K562 (cell line): ENCODE data around the gene FAM168B. TPM values are rescaled to one million over a fixed set of nuclear protein-coding genes. Genes with fewer than 3 reads are reported as not detected.
A peak's percentile ranks its signal among the peaks of the same experiment; 100 is the strongest.

Source experiments
- ETV5 ChIP-seq: sonication (generic); formaldehyde crosslinking; IDR thresholded peaks from 2 replicates; pipeline ENCODE4 v1.4.0; 2020; ENCODE audit warnings: low read depth, mild to moderate bottlenecking, missing genetic modification reagents
- EWSR1 ChIP-seq: fragments of 450-650 bp; IDR thresholded peaks from 2 replicates; pipeline ENCODE4 v1.6.1; 2018; ENCODE audit warnings: borderline replicate concordance, mild to moderate bottlenecking, low read depth, moderate library complexity; ENCODE audit not compliant: partially characterized antibody
- FOXP1 ChIP-seq: sonication (generic); formaldehyde crosslinking; IDR thresholded peaks from 2 replicates; pipeline ENCODE4 v1.8.0; 2022; ENCODE audit warnings: mild to moderate bottlenecking, missing genetic modification reagents
- MAZ ChIP-seq, 2 experiments: fragments of 450-650 bp in 1 of 2; sonication (generic) in 1 of 2; formaldehyde crosslinking; IDR thresholded peaks in 1 of 2; conservative IDR thresholded peaks in 1 of 2; 2 replicates each; pipeline versions ENCODE4 v1.4.0 to v1.5.0; 2020; ENCODE audit warnings: mild to moderate bottlenecking in 1 of 2, missing genetic modification reagents in 1 of 2
- MTA3 ChIP-seq: fragments of 450-650 bp; formaldehyde crosslinking; IDR thresholded peaks from 2 replicates; pipeline ENCODE4 v1.6.1; 2017; ENCODE audit warnings: mild to moderate bottlenecking, borderline replicate concordance
- POLR3A ChIP-seq: IDR thresholded peaks from 2 replicates; pipeline ENCODE4 v1.6.1; 2011; ENCODE audit warnings: borderline replicate concordance, mild to moderate bottlenecking, moderate library complexity; ENCODE audit not compliant: insufficient read length, insufficient read depth; ENCODE audit errors: extremely low read depth
- RCOR1 ChIP-seq, 2 experiments: IDR thresholded peaks; 2 replicates each; pipeline ENCODE4 v1.6.1; 2012; ENCODE audit warnings: low read depth in 2 of 2, low read length in 2 of 2, borderline replicate concordance in 1 of 2, improper control_type of control experiment in 1 of 2
- RERE ChIP-seq: sonication (generic); formaldehyde crosslinking; IDR thresholded peaks from 2 replicates; pipeline ENCODE4 v1.8.0; 2023; ENCODE audit warnings: missing genetic modification reagents, mild to moderate bottlenecking, borderline replicate concordance
- ZNF431 ChIP-seq: sonication (generic); formaldehyde crosslinking; IDR thresholded peaks from 2 replicates; pipeline ENCODE4 v1.8.0; 2022; ENCODE audit warnings: mild to moderate bottlenecking, missing genetic modification reagents
- ZNF766 ChIP-seq: fragments of 200-800 bp; sonication (Bioruptor generic); conservative IDR thresholded peaks from 2 replicates; pipeline ENCODE4 v1.6.1; 2016; ENCODE audit warnings: missing genetic modification characterization, missing compliant biosample characterization
- polyA plus RNA-seq, 8 experiments: library from polyadenylated mRNA; depleted of rRNA in 4 of 8; stranded (reverse) in 5 of 8; unstranded in 3 of 8; fragments of >200 nt; fragmentation: Nextera tagmentation in 2 of 8; fragmentation: Illumina TruSeq in 1 of 8; extraction: Ambion mirVana in 2 of 8; extraction: Trizol in 1 of 8; gene quantifications; 2 replicates each; pipeline versions ENCODE4 v1.2.1 to v1.2.3, GENCODE V29; 2011 to 2014; ENCODE audit warnings: inconsistent platforms in 1 of 8, missing spikeins in 1 of 8
- total RNA-seq, 7 experiments: library from RNA; depleted of rRNA in 6 of 7; stranded (reverse); fragments of >200 nt in 6 of 7; fragmentation: Illumina TruSeq in 2 of 7; extraction: Trizol in 2 of 7; gene quantifications; 2 replicates each; pipeline versions ENCODE4 v1.2.1 to v1.2.3, GENCODE V29; 2011 to 2021; ENCODE audit warnings: low replicate concordance in 1 of 7
- TF ChIP-seq, protein P1 (sequence below): fragments of 450-650 bp; formaldehyde crosslinking; conservative IDR thresholded peaks from 2 replicates; pipeline ENCODE4 v1.4.0; 2022; ENCODE audit warnings: mild to moderate bottlenecking, missing genetic modification characterization
- TF ChIP-seq, protein P2 (sequence below): fragments of 250-450 bp; sonication (Bioruptor Pico); IDR thresholded peaks from 2 replicates; pipeline ENCODE4 v1.8.0; 2021; ENCODE audit warnings: mild to moderate bottlenecking, moderate library complexity
- TF ChIP-seq, protein P3 (sequence below): fragments of 250-450 bp; sonication (Bioruptor Pico); IDR thresholded peaks from 2 replicates; pipeline ENCODE4 v1.8.0; 2021; ENCODE audit warnings: moderate library complexity, mild to moderate bottlenecking, inconsistent platforms

Gene FAM168B
- total and polyA plus RNA-seq, 9 of the 15 experiments (the other 6 are each of a cell fraction or from before 2014, with no cell fraction given), result 3.3 to 76.0 (median 46.1) TPM

GRCh38 chr2:131105156-131105949, 12.1 kb upstream of the FAM168B start, which contains the start of gene PLEKHB2 (continued):
- peak in 1 of 2 experiments; percentile 41; a peak in 1 of 4 replicates for TF ChIP-seq MAZ (CRISPR knock-in tag; conservative IDR thresholded peaks at IDR 0.05 in 1 of 2, IDR thresholded peaks at IDR 0.05 in 1 of 2)
- no peak for TF ChIP-seq MTA3
- TF ChIP-seq, protein P1, sequence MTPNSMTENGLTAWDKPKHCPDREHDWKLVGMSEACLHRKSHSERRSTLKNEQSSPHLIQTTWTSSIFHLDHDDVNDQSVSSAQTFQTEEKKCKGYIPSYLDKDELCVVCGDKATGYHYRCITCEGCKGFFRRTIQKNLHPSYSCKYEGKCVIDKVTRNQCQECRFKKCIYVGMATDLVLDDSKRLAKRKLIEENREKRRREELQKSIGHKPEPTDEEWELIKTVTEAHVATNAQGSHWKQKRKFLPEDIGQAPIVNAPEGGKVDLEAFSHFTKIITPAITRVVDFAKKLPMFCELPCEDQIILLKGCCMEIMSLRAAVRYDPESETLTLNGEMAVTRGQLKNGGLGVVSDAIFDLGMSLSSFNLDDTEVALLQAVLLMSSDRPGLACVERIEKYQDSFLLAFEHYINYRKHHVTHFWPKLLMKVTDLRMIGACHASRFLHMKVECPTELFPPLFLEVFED (CRISPR knock-in tag), result no peak
- TF ChIP-seq FOXP1 (CRISPR knock-in tag), result peak; percentile 37; the same call in 1 of the 2 replicates
- no peak for TF ChIP-seq POLR3A
- TF ChIP-seq, protein P2, sequence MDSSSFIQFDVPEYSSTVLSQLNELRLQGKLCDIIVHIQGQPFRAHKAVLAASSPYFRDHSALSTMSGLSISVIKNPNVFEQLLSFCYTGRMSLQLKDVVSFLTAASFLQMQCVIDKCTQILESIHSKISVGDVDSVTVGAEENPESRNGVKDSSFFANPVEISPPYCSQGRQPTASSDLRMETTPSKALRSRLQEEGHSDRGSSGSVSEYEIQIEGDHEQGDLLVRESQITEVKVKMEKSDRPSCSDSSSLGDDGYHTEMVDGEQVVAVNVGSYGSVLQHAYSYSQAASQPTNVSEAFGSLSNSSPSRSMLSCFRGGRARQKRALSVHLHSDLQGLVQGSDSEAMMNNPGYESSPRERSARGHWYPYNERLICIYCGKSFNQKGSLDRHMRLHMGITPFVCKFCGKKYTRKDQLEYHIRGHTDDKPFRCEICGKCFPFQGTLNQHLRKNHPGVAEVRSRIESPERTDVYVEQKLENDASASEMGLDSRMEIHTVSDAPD, result no peak
- TF ChIP-seq, protein P3, sequence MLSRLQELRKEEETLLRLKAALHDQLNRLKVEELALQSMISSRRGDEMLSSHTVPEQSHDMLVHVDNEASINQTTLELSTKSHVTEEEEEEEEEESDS (CRISPR knock-in tag), result no peak
- TF ChIP-seq ZNF766, result 0 out of 2 replicates have a peak, but pooled peaks have one; percentile 42
- TF ChIP-seq EWSR1, result no peak
- TF ChIP-seq ETV5 (CRISPR knock-in tag), result no peak
- TF ChIP-seq ZNF431 (CRISPR knock-in tag), result no peak
- peak in 1 of 2 experiments; percentile 41; a peak in 1 of 4 replicates for TF ChIP-seq RCOR1 (IDR thresholded peaks at IDR 0.05; ENCODE audit: borderline replicate concordance in 1 of 2, low read depth in 2 of 2, low read length in 2 of 2)
- TF ChIP-seq RERE (CRISPR knock-in tag), result no peak
